Posterior cingulate gyrus (tissue), 11 donors: Measurements from ENCODE around the gene TRAF2.

Experiments
- DNase-seq, 10 donors: peaks; one replicate each; pipeline versions ENCODE4 v3.0.0 to v3.0.0-alpha.2; 2020 to 2021; ENCODE audit warnings: mixed read lengths in 3 of 10
- intact Hi-C: fragments of 100-400 bp; cut with DNase I; formaldehyde crosslinking; loops from one replicate; pipeline ENCODE4 v1.15.1; 2023

Gene TRAF2

GRCh38 chr9:136969150-136969549, 82.8 kb downstream of the TRAF2 start:
- no peak for DNase-seq

GRCh38 chr9:136969774-136970173, 83.5 kb downstream of the TRAF2 start:
- intact Hi-C loops: no loop called here
- DNase-seq: no peak

More at GRCh38 chr9:136969150-136969549, 82.8 kb downstream of the TRAF2 start:
- intact Hi-C loops: no loop called here

- no peak for DNase-seq
- intact Hi-C loops: no loop called here
Observed at GRCh38 chr9:136970361-136970760, 84.0 kb downstream of the TRAF2 start.

DNA sequence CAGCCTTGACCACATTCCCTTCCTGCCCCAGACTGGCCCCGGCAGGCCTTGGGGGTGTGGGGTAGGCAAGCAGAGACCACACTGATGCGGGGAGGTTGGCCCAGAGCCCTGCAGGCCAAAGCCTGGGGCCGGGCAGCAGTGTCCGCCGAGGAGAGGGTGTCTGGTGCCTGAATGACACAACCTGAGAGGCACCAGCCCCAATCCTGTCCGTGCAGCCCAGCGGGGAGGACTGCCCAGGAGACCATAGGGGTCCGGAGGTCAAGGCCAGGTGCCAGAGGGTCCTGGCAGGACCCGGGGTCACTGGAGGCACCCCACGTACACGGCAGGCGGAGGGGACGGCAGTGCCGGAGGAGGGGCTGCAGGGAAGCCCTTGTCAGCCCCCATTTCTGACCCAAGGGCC, 85.4 kb downstream of the TRAF2 start:
- DNase-seq: no peak
- intact Hi-C loops: no loop called here

DNA sequence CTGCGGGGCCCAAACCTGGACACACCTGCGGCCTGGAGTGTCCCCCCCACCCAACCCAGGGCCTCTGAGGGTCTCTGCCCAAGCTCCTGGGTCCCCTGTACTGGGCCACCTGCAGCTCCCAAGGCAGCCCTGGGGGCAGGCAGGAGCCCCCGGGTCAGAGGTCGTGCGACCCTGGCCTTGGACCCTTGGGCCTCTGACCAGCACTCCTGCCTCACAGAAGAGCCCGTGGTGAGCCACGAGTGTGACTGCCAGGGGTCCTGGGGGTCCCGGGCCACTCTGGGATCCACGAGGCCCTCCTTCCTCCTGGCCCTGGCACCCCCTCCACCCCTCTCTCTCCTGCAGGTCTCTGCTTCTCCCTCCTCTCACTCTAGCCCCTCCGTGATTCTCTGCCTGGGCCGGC, 86.0 kb downstream of the TRAF2 start:
- intact Hi-C loops: no loop called here
- no peak for DNase-seq

GRCh38 chr9:136972743-136973142, 86.4 kb downstream of the TRAF2 start:
- DNase-seq: no peak

DNA sequence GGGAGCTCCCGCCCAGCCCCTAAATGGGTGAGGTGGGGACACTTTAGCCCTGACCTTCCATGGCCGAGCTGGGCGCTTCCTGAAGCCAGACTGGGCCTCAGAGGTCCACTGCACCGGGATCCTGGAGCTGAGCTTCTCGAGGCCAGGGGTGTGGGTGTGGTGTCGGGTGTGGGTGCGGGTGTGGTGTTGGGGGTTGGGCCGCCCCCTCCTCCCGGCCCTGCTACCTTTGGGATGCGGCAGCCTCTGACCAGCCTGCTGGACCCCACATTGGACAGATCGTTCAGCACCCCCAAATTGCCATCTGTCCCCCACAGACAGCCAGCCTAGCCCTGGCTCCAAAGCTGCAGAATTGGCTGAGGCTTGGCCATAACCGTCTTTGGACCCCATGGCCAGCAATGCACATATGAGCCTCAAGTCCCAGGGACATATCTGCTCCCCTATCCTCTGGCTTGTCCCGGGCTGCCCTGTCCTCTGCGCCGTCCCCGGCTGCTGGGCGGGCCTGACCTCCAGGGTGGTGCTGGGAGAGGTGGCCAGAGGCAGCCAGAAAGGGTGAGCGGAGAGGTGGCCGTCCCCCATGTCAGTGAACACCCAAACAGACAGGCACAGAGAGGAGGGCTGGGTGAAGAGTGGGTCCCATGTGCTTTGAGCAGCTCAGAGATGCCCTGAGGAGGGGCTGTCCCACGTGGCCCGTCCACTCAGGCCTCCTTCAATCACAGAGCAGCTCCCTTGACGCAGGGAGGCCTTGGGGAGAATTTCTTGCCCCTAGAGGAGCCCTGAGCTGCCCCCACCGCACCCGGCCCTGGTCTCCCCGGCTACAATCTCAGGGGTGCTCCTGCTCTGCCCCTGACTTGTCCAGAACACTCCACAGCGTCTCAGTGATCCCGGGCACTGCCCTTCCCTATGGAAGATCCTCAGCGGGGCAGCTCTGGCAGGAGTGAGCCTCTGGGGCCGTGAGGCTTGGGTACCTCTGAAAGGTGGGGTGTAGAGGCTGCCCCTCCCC, 87.6 kb downstream of the TRAF2 start:
- DNase-seq: no peak
- intact Hi-C loops: no loop called here

More at GRCh38 chr9:136972743-136973142, 86.4 kb downstream of the TRAF2 start:
- intact Hi-C loops: no loop called here

DNA sequence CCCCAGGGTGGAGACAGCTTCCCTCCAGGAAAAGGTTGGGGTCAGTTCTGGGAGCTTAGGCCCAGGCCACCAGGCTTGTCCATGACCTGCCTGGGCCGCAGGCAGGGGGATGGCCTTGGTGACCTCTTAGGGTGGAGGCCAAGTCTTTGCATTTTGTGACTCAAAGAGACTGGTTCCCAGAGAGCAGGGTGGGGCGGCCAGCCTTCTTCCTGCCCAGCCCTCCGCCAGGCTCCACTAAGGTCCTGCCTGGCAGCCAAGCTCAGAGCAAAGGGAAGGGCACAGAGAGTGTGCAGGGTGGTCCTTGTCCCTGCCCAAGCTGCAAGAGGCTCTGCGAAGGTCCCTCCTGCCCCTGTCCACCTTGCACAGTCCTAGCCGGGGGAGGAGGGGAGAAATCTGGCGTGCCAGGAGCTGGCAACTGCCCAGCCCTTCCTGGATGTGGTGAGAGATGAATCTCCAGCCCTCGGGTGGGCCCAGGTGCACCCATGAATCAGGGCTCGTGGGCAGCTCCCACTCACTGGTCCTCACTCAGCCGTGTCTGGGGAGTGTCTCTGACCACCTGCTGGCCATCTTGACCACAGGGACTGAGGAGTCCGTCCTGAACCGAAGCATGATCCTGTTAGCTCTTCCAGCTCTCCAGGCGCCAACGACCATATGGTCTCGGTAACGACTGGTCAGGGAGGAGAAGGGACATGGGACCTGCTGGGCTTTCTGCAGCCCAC, 88.7 kb downstream of the TRAF2 start:
- DNase-seq: no peak
- intact Hi-C loops: no loop called here

DNA sequence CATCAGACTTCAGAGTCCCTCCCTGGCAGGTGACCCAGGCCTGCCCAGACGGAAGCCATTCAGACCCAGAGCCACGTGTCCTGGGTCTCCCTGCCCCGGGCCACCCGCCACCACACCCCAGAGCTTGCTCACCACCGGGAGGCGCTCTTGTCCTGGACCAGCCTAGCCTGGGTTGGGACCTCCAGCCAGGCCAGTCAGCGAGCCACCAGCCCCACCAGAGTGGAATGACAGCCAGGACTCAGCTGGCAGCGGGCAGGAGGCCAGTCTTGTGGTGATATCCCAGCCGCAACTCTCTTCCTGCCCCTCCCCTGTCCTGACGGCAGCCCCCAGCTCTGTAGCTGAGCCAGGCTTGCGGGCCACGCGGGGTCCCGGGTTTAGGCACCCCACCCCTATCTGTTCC, 89.3 kb downstream of the TRAF2 start:
- DNase-seq: peak in 9 of 10 donors; percentile 72 to 97 (median 84)
- intact Hi-C loops: loop anchor here (2.0 kb wide), 1 partner anchor 27 kb away; no protein-coding TSS in a partner anchor
